Trophoblast cell (in vitro differentiated cells and primary cell): Measurements from ENCODE around the gene PTPRT.

Experiments
- DNase-seq, 2 donors: peaks; one replicate each; pipeline ENCODE4 v3.0.0-alpha.2; 2016
- H2AFZ ChIP-seq: 2 replicates; pipeline ENCODE4 v1.6.1; 2013; ENCODE audit warnings: low read length, moderate library complexity, mild to moderate bottlenecking; ENCODE audit not compliant: insufficient read depth, poor library complexity
- H2AK5ac ChIP-seq: 2 replicates; pipeline ENCODE4 v1.6.1; 2013; ENCODE audit warnings: mild to moderate bottlenecking, low read length
- H2BK120ac ChIP-seq: 2 replicates; pipeline ENCODE4 v1.6.1; 2013; ENCODE audit warnings: low read length, mild to moderate bottlenecking, moderate library complexity; ENCODE audit not compliant: insufficient read depth, poor library complexity
- H2BK12ac ChIP-seq: 2 replicates; pipeline ENCODE4 v1.6.1; 2013; ENCODE audit warnings: mild to moderate bottlenecking, low read length, moderate library complexity
- H2BK5ac ChIP-seq: 2 replicates; pipeline ENCODE4 v1.6.1; 2013; ENCODE audit warnings: low read length, low read depth, moderate library complexity, mild to moderate bottlenecking; ENCODE audit not compliant: poor library complexity
- H3K14ac ChIP-seq: 2 replicates; pipeline ENCODE4 v1.6.1; 2013; ENCODE audit warnings: mild to moderate bottlenecking, low read length
- H3K18ac ChIP-seq: 2 replicates; pipeline ENCODE4 v1.6.1; 2013; ENCODE audit warnings: mild to moderate bottlenecking, low read length
- H3K23ac ChIP-seq: 2 replicates; pipeline ENCODE4 v1.6.1; 2013; ENCODE audit warnings: low read length
- H3K27ac ChIP-seq: 2 replicates; pipeline ENCODE4 v1.5.1; 2013; ENCODE audit warnings: low read depth, mild to moderate bottlenecking, inconsistent platforms, low read length, moderate library complexity
- H3K27me3 ChIP-seq: 2 replicates; pipeline ENCODE4 v1.6.1; 2013; ENCODE audit warnings: inconsistent platforms, mild to moderate bottlenecking, low read length, moderate library complexity; ENCODE audit not compliant: insufficient read depth
- H3K36me3 ChIP-seq, 2 experiments: 1 replicate in 1 of 2; 2 replicates in 1 of 2; pipeline ENCODE4 v1.6.1; 2013; ENCODE audit warnings: low read length in 2 of 2, mild to moderate bottlenecking in 2 of 2, moderate library complexity in 1 of 2; ENCODE audit not compliant: insufficient read depth in 2 of 2, control insufficient read depth in 1 of 2
- H3K4ac ChIP-seq: 2 replicates; pipeline ENCODE4 v1.6.1; 2013; ENCODE audit warnings: low read depth, mild to moderate bottlenecking, low read length, moderate library complexity
- H3K4me1 ChIP-seq, 2 experiments: 1 replicate in 1 of 2; 2 replicates in 1 of 2; pipeline ENCODE4 v1.6.1; 2013; ENCODE audit warnings: low read length in 2 of 2, mild to moderate bottlenecking in 2 of 2, moderate library complexity in 1 of 2; ENCODE audit not compliant: insufficient read depth in 2 of 2, control insufficient read depth in 1 of 2
- H3K4me2 ChIP-seq: 2 replicates; pipeline ENCODE4 v1.6.1; 2013; ENCODE audit warnings: inconsistent platforms, mild to moderate bottlenecking, low read length, moderate library complexity
- H3K4me3 ChIP-seq: 2 replicates; pipeline ENCODE4 v1.5.1; 2013; ENCODE audit warnings: mild to moderate bottlenecking, low read depth, low read length, inconsistent platforms
- H3K79me1 ChIP-seq: one replicate; pipeline ENCODE4 v1.6.1; 2013; ENCODE audit warnings: low read length
- H3K79me2 ChIP-seq: 2 replicates; pipeline ENCODE4 v1.6.1; 2013; ENCODE audit warnings: low read length, mild to moderate bottlenecking; ENCODE audit not compliant: control insufficient read depth, insufficient read depth, poor library complexity
- H3K9ac ChIP-seq: 2 replicates; pipeline ENCODE4 v1.6.1; 2013; ENCODE audit warnings: mild to moderate bottlenecking, low read length
- H3K9me3 ChIP-seq: 2 replicates; pipeline ENCODE4 v1.6.1; 2013; ENCODE audit warnings: low read depth, mild to moderate bottlenecking, control low read depth, inconsistent platforms, low read length; ENCODE audit not compliant: insufficient read depth
- H4K12ac ChIP-seq: 2 replicates; pipeline ENCODE4 v1.6.1; 2013; ENCODE audit warnings: low read depth, mild to moderate bottlenecking, low read length, moderate library complexity
- H4K8ac ChIP-seq: 2 replicates; pipeline ENCODE4 v1.6.1; 2013; ENCODE audit warnings: low read depth, mild to moderate bottlenecking, low read length, moderate library complexity
- H4K91ac ChIP-seq: one replicate; pipeline ENCODE4 v1.6.1; 2013; ENCODE audit warnings: low read depth, mild to moderate bottlenecking, low read length, moderate library complexity
- WGBS: extraction: QIAGEN DNeasy Blood & Tissue Kit; methylation state at CpG from one replicate; pipeline ENCODE4 v1.1.7; 2013; ENCODE audit warnings: missing lambda C conversion rate; ENCODE audit not compliant: insufficient read length, insufficient coverage; ENCODE audit errors: extremely low coverage; 5-methylcytosine and 5-hydroxymethylcytosine counted together

PTPRT gene

GRCh38 chr20:42742926-42743325 is 446.8 kb downstream of the PTPRT start:
- no peak overlapping the region for H4K12ac ChIP-seq
- H3K18ac ChIP-seq = no peak overlapping the region
- no peak for DNase-seq
- no peak overlapping the region for H2AFZ ChIP-seq
- no peaks in the 10 kb centered on the region for H3K79me2 ChIP-seq
- no peaks in the 10 kb centered on the region for H3K36me3 ChIP-seq
- WGBS = no CpG with 5 or more reads among the region's 5 CpGs
- H3K4me2 ChIP-seq = no peak overlapping the region
- H3K27me3 ChIP-seq = no peaks in the 10 kb centered on the region
- no peak overlapping the region for H2BK5ac ChIP-seq
- no peak overlapping the region for H2BK120ac ChIP-seq
- no peak overlapping the region for H4K91ac ChIP-seq
- H2AK5ac ChIP-seq = no peak overlapping the region
- H4K8ac ChIP-seq = no peak overlapping the region
- no peak overlapping the region for H3K27ac ChIP-seq
- H3K79me1 ChIP-seq = no peaks in the 10 kb centered on the region
- H3K9me3 ChIP-seq = no peaks in the 10 kb centered on the region
- H3K23ac ChIP-seq = no peak overlapping the region
- H3K4me1 ChIP-seq = no peaks in the 10 kb centered on the region
- H3K4ac ChIP-seq = no peak overlapping the region
- no peak overlapping the region for H2BK12ac ChIP-seq
- H3K9ac ChIP-seq = no peak overlapping the region
- no peak overlapping the region for H3K4me3 ChIP-seq
- H3K14ac ChIP-seq = no peak overlapping the region

GRCh38 chr20:42741906-42742305 is 447.8 kb downstream of the PTPRT start:
- Histone ChIP-seq H3K23ac (no peak overlapping the region), H3K18ac (no peak overlapping the region), H2BK12ac (no peak overlapping the region), H3K4me1 (no peaks in the 10 kb centered on the region), H4K8ac (no peak overlapping the region), H2AK5ac (no peak overlapping the region), H3K4ac (no peak overlapping the region), H3K4me3 (no peak overlapping the region), H3K27me3 (no peaks in the 10 kb centered on the region), H3K14ac (no peak overlapping the region), H3K9me3 (no peaks in the 10 kb centered on the region), H3K79me1 (no peaks in the 10 kb centered on the region), H4K91ac (no peak overlapping the region), H3K79me2 (no peaks in the 10 kb centered on the region), H3K36me3 (no peaks in the 10 kb centered on the region), H3K4me2 (no peak overlapping the region), H2AFZ (no peak overlapping the region), H4K12ac (no peak overlapping the region), H3K9ac (no peak overlapping the region), H2BK5ac (no peak overlapping the region), H2BK120ac (no peak overlapping the region), H3K27ac (no peak overlapping the region)
- WGBS = no CpG with 5 or more reads among the region's 4 CpGs
- DNase-seq = no peak

GRCh38 chr20:42740226-42740870 is 449.4 kb downstream of the PTPRT start:
- Histone ChIP-seq H3K36me3 (no peaks in the 10 kb centered on the region), H3K27me3 (no peaks in the 10 kb centered on the region), H2AK5ac (no peak overlapping the region), H4K8ac (no peak overlapping the region), H3K4ac (no peak overlapping the region), H4K91ac (no peak overlapping the region), H3K27ac (no peak overlapping the region), H3K79me1 (no peaks in the 10 kb centered on the region), H3K4me2 (no peak overlapping the region), H2AFZ (no peak overlapping the region), H2BK12ac (no peak overlapping the region), H3K4me3 (no peak overlapping the region), H3K14ac (no peak overlapping the region), H2BK120ac (no peak overlapping the region), H3K18ac (no peak overlapping the region), H3K9ac (no peak overlapping the region), H3K23ac (no peak overlapping the region), H3K79me2 (no peaks in the 10 kb centered on the region), H3K9me3 (peaks cover 2% of the 10 kb centered on the region), H2BK5ac (no peak overlapping the region), H3K4me1 (no peaks in the 10 kb centered on the region), H4K12ac (no peak overlapping the region)
- WGBS = no CpG with 5 or more reads among the region's 6 CpGs
- no peak for DNase-seq

- Histone ChIP-seq H3K79me1 (no peaks in the 10 kb centered on the region), H4K8ac (no peak overlapping the region), H3K9ac (no peak overlapping the region), H2AK5ac (no peak overlapping the region), H3K14ac (no peak overlapping the region), H3K79me2 (no peaks in the 10 kb centered on the region), H3K4me2 (no peak overlapping the region), H4K12ac (no peak overlapping the region), H3K9me3 (peaks cover 2% of the 10 kb centered on the region), H3K4me3 (no peak overlapping the region), H3K27ac (no peak overlapping the region), H2BK12ac (no peak overlapping the region), H3K18ac (no peak overlapping the region), H3K4me1 (no peaks in the 10 kb centered on the region), H2BK120ac (no peak overlapping the region), H4K91ac (no peak overlapping the region), H3K4ac (no peak overlapping the region), H3K36me3 (no peaks in the 10 kb centered on the region), H2BK5ac (no peak overlapping the region), H3K27me3 (no peaks in the 10 kb centered on the region), H2AFZ (no peak overlapping the region), H3K23ac (no peak overlapping the region)
- no peak for DNase-seq
- no CpG with 5 or more reads among the region's 3 CpGs for WGBS
Observed at GRCh38 chr20:42739683-42740082, 450.0 kb downstream of the PTPRT start.
